Motor neuron (in vitro differentiated cells): ENCODE results near the gene CCT3. TPM values are rescaled to one million over a fixed set of nuclear protein-coding genes. Genes with fewer than 3 reads are reported as not detected.

Experiments used
- ATAC-seq, 8 experiments: fragments of 200-7000 bp; cut with Tn5 transposase; replicated peaks in 6 of 8; 2 replicates each; pipeline ENCODE4 v1.8.0; 2021; ENCODE audit warnings: mild to moderate bottlenecking in 8 of 8, moderate library complexity in 8 of 8
- H3K27ac ChIP-seq, 2 donors: fragments of 250-450 bp; sonication (Bioruptor Pico); 2 replicates each; pipeline ENCODE4 v1.9.0; 2021; ENCODE audit warnings: antibody characterized with exemption in 2 of 2, mild to moderate bottlenecking in 2 of 2, moderate library complexity in 1 of 2
- H3K4me1 ChIP-seq, 2 donors: fragments of 250-450 bp; sonication (Bioruptor Pico); replicated peaks in 1 of 2; 2 replicates each; pipeline ENCODE4 v1.6.1; 2021; ENCODE audit warnings: antibody characterized with exemption in 2 of 2, mild to moderate bottlenecking in 2 of 2, moderate library complexity in 1 of 2
- H3K4me3 ChIP-seq, 5 donors: fragments of 250-450 bp; sonication (Bioruptor Pico); 2 replicates each; pipeline ENCODE4 v1.9.0; 2021; ENCODE audit warnings: antibody characterized with exemption in 5 of 5, mild to moderate bottlenecking in 5 of 5, moderate library complexity in 4 of 5
- WGBS, 10 experiments: fragments of 450-650 bp; shearing (Covaris generic); methylation state at CpG; one replicate each; pipeline ENCODE4 v1.0.0; 2022; 5-methylcytosine and 5-hydroxymethylcytosine counted together
- in situ Hi-C, 9 experiments: fragments of 400-800 bp; cut with MboI; loops; one replicate each; pipeline ENCODE4 v1.15.0; 2021; ENCODE audit warnings: low sequenced_read_pairs in 9 of 9, low pct_unique_long_range_greater_than_20kb in 2 of 9; ENCODE audit not compliant: unreplicated experiment in 9 of 9
- total RNA-seq, 8 experiments: library from RNA; unstranded; fragments of 300-600 nt; gene quantifications; 2 replicates each; pipeline versions ENCODE4 v1.2.3 to v1.2.4, GENCODE V29; 2022

CCT3 gene
- total RNA-seq, 8 experiments from 2014 or later, result 204 to 465 (median 351) TPM

GRCh38 chr1:156298852-156299357, 39.2 kb downstream of the CCT3 start, which contains the start of gene VHLL:
VHLL (minus strand) TSS chr1:156299307; CDS start chr1:156299189, 118 bp downstream.
- Histone ChIP-seq H3K27ac (no peak within 1 kb of the TSS), H3K4me3 (no peak within 1 kb of the TSS), H3K4me1 (peaks cover 3 to 6% of the 10 kb centered on the region in 2 donors)
- ATAC-seq, result peak in 1 of 8 experiments; percentile 7
- in situ Hi-C loops, result no loop called here
- 74 to 96% (median 80%) methylated on average over 6 to 19 of the region's 19 CpGs; no CpG with 5 or more reads in 3 of the 10 experiments for whole genome bisulfite sequencing, 10 experiments

- Histone ChIP-seq H3K4me1 (peaks cover 12 to 17% of the 10 kb centered on the region in 2 donors), H3K27ac (no peak within 1 kb of the TSS), H3K4me3 (peak within 1 kb of the TSS; percentile 35 to 63 (median 43))
- in situ Hi-C loops, result no loop called here
- WGBS, 10 experiments, result 0 to 15% (median 3%) methylated on average over 1 to 16 of the region's 17 CpGs; no CpG with 5 or more reads in 1 of the 10 experiments
- ATAC-seq, result peak in 4 of 8 experiments; percentile 11 to 45 (median 28)
Measured at GRCh38 chr1:156295391-156295947, 42.6 kb downstream of the CCT3 start, which contains the start of gene GLMP. GLMP (minus strand) TSS chr1:156295679; CDS start chr1:156295645, 34 bp downstream.

- in situ Hi-C loops, result no loop called here
- Histone ChIP-seq H3K4me1 (peaks cover 14 to 19% of the 10 kb centered on the region in 2 donors), H3K27ac (no peak overlapping the region), H3K4me3 (no peak overlapping the region)
- no peak for ATAC-seq
- 88 to 94% (median 90%) methylated on average over 6 to 9 of the region's 9 CpGs; no CpG with 5 or more reads in 6 of the 10 experiments for WGBS, 10 experiments
Measured at GRCh38 chr1:156293895-156294294, 44.2 kb downstream of the CCT3 start.

GRCh38 chr1:156293098-156293434, 45.0 kb downstream of the CCT3 start:
- 40 to 90% (median 80%) methylated on average over 1 to 7 of the region's 8 CpGs; no CpG with 5 or more reads in 3 of the 10 experiments for WGBS, 10 experiments
- ATAC-seq, result no peak
- in situ Hi-C loops, result no loop called here
- Histone ChIP-seq H3K27ac (no peak overlapping the region), H3K4me3 (no peak overlapping the region), H3K4me1 (peaks cover 14 to 19% of the 10 kb centered on the region in 2 donors)

GRCh38 chr1:156291226-156292061, 46.6 kb downstream of the CCT3 start:
- peak; percentile 92 to 98 (median 95) for ATAC-seq
- Histone ChIP-seq H3K4me3 (peak overlapping the region; percentile 22 to 33 (median 29)), H3K4me1 (peaks cover 14 to 19% of the 10 kb centered on the region in 2 donors), H3K27ac (peak overlapping the region; percentile 63 to 83)
- in situ Hi-C loops, result no loop called here
- 2 to 40% (median 13%) methylated on average over 2 to 15 of the region's 37 CpGs; no CpG with 5 or more reads in 2 of the 10 experiments for WGBS, 10 experiments

- peaks cover 11 to 14% of the 10 kb centered on the region in 2 donors for H3K4me1 ChIP-seq
- ATAC-seq, result no peak
- H3K27ac ChIP-seq, result no peak overlapping the region
- no peak overlapping the region for H3K4me3 ChIP-seq
- in situ Hi-C loops, result no loop called here
Measured at GRCh38 chr1:156289857-156290256, 48.2 kb downstream of the CCT3 start.

- in situ Hi-C loops, result no loop called here
- peaks cover 16 to 17% of the 10 kb centered on the region in 2 donors for H3K4me1 ChIP-seq
- no peak for ATAC-seq
- no peak overlapping the region for H3K4me3 ChIP-seq
- H3K27ac ChIP-seq, result no peak overlapping the region
- 92 to 100% (median 97%) methylated on average over 1 to 5 of the region's 8 CpGs; no CpG with 5 or more reads in 6 of the 10 experiments for WGBS, 10 experiments
Measured at GRCh38 chr1:156286061-156286460, 52.0 kb downstream of the CCT3 start.

- Histone ChIP-seq H3K4me1 (peaks cover 15 to 16% of the 10 kb centered on the region in 2 donors), H3K27ac (no peak overlapping the region), H3K4me3 (no peak overlapping the region)
- 86 to 100% methylated on average over 4 to 11 of the region's 21 CpGs; no CpG with 5 or more reads in 8 of the 10 experiments for WGBS, 10 experiments
- in situ Hi-C loops, result no loop called here
- no peak for ATAC-seq
Measured at GRCh38 chr1:156285437-156285836, 52.7 kb downstream of the CCT3 start.

- peaks cover 14% of the 10 kb centered on the region in 2 donors for H3K4me1 ChIP-seq
- WGBS, 10 experiments, result 29 to 88% (median 80%) methylated on average over 2 to 4 of the region's 4 CpGs; no CpG with 5 or more reads in 4 of the 10 experiments
- in situ Hi-C loops, result no loop called here
- H3K4me3 ChIP-seq, result no peak overlapping the region
- ATAC-seq, result no peak
- no peak overlapping the region for H3K27ac ChIP-seq
Measured at GRCh38 chr1:156284757-156285156, 53.3 kb downstream of the CCT3 start.

- Histone ChIP-seq H3K4me1 (peaks cover 14% of the 10 kb centered on the region in 2 donors), H3K27ac (peak within 1 kb of the TSS; percentile 4 to 42), H3K4me3 (peak within 1 kb of the TSS; percentile 85 to 92 (median 88))
- WGBS, 10 experiments, result 50 to 100% (median 92%) methylated on average over 1 to 6 of the region's 7 CpGs; no CpG with 5 or more reads in 1 of the 10 experiments
- no peak for ATAC-seq
- in situ Hi-C loops, result no loop called here
Measured at GRCh38 chr1:156284112-156284511, 54.0 kb downstream of the CCT3 start, which contains the start of gene TMEM79. TMEM79 (plus strand) TSS chr1:156284325; CDS start chr1:156285227, 902 bp downstream.

GRCh38 chr1:156283521-156283920, 54.6 kb downstream of the CCT3 start:
- ATAC-seq, result no peak
- Histone ChIP-seq H3K4me1 (peaks cover 14% of the 10 kb centered on the region in 2 donors), H3K27ac (peak overlapping the region in 1 of 2 donors; percentile 42), H3K4me3 (peak overlapping the region; percentile 85 to 92 (median 88))
- in situ Hi-C loops, result no loop called here
- 33 to 91% (median 60%) methylated on average over 1 of the region's 1 CpG; no CpG with 5 or more reads in 5 of the 10 experiments for WGBS, 10 experiments

GRCh38 chr1:156282479-156283222, 55.4 kb downstream of the CCT3 start, which contains the start of gene SMG5:
SMG5 (minus strand) TSS chr1:156282825; CDS start chr1:156282680, 145 bp downstream.
- in situ Hi-C loops, result no loop called here
- ATAC-seq, result peak; percentile 88 to 96 (median 95)
- Histone ChIP-seq H3K4me1 (peaks cover 14% of the 10 kb centered on the region in 2 donors), H3K27ac (peak within 1 kb of the TSS; percentile 87 to 95), H3K4me3 (peak within 1 kb of the TSS; percentile 85 to 92 (median 88))
- WGBS, 10 experiments, result 0 to 7% (median 0%) methylated on average over 1 to 20 of the region's 50 CpGs; no CpG with 5 or more reads in 2 of the 10 experiments
